Endothelial cell of umbilical vein (primary cell): ENCODE results near the gene FSD2. TPM values are rescaled to one million over a fixed set of nuclear protein-coding genes. Genes with fewer than 3 reads are reported as not detected.

Experiments used
- BruUV-seq: library from RNA; stranded (reverse); fragments of 400-500 nt; replicated peaks from 2 replicates; lab custom pipeline; 2021; lab: Mats Ljungman, UMichigan
- CTCF ChIA-PET: fragments of 300-600, 350-600 bp; sonication (Branson Sonifier 250); formaldehyde crosslinking; loops from one replicate; lab custom pipeline; 2021; ENCODE audit warnings: antibody characterized with exemption, inconsistent platforms; lab: Charles Lee
- POLR2A ChIA-PET: fragments of 300-600, 350-600 bp; sonication (Branson Sonifier 250); formaldehyde crosslinking; loops from one replicate; lab custom pipeline; 2021; ENCODE audit warnings: antibody characterized with exemption, inconsistent platforms; lab: Charles Lee
- DNase-seq: peaks from one replicate; pipeline ENCODE4 v3.0.0-alpha.2; 2011; ENCODE audit warnings: low read depth, low spot score
- FAIRE-seq: peaks from 2 replicates; lab custom pipeline; 2011; peaks lifted over from hg19 to GRCh38; lab: Jason Lieb, UNC
- H2AFZ ChIP-seq: 2 replicates; pipeline ENCODE4 v1.6.0; 2012; ENCODE audit warnings: low read depth, low read length, control low read depth, inconsistent platforms
- H3K27ac ChIP-seq: 2 replicates; pipeline ENCODE4 v1.5.1; 2011; ENCODE audit warnings: low read depth, mild to moderate bottlenecking, control low read depth, low read length, moderate library complexity; ENCODE audit not compliant: insufficient read depth
- H3K27me3 ChIP-seq, 2 experiments: 2 replicates each; pipeline versions ENCODE4 v1.6.0 to v1.6.1; 2011; ENCODE audit warnings: low read length in 2 of 2, mixed read lengths in 1 of 2; ENCODE audit not compliant: control insufficient read depth in 2 of 2, insufficient read depth in 2 of 2
- H3K36me3 ChIP-seq, 2 experiments: 2 replicates in 1 of 2; 3 replicates in 1 of 2; pipeline ENCODE4 v1.5.1; 2011; ENCODE audit warnings: low read length in 2 of 2, mild to moderate bottlenecking in 1 of 2, moderate library complexity in 1 of 2; ENCODE audit not compliant: control insufficient read depth in 2 of 2, insufficient read depth in 2 of 2; ENCODE audit errors: extremely low read depth in 1 of 2
- H3K4me1 ChIP-seq: 3 replicates; pipeline ENCODE4 v1.5.1; 2011; ENCODE audit warnings: mild to moderate bottlenecking, low read length; ENCODE audit not compliant: control insufficient read depth, insufficient read depth; ENCODE audit errors: extremely low read depth
- H3K4me2 ChIP-seq: 2 replicates; pipeline ENCODE4 v1.6.1; 2011; ENCODE audit warnings: low read length, control low read depth, mixed read lengths; ENCODE audit not compliant: insufficient read depth
- H3K4me3 ChIP-seq, 3 experiments: fragments of 200-600 bp in 1 of 3; sonication (generic), shearing (Covaris generic) in 1 of 3; replicated peaks in 1 of 3; 2 replicates each; pipeline ENCODE4 v1.5.1; 2011 to 2016; ENCODE audit warnings: control low read depth in 3 of 3, low read length in 3 of 3, mild to moderate bottlenecking in 2 of 3, inconsistent platforms in 1 of 3, low read depth in 1 of 3, moderate library complexity in 1 of 3; ENCODE audit not compliant: insufficient read depth in 1 of 3
- H3K79me2 ChIP-seq: 2 replicates; pipeline ENCODE4 v1.6.0; 2012; ENCODE audit warnings: low read length, inconsistent platforms; ENCODE audit not compliant: control insufficient read depth, insufficient read depth
- H3K9ac ChIP-seq: replicated peaks from 2 replicates; pipeline ENCODE3; 2011; ENCODE audit warnings: low read length, control low read depth; ENCODE audit not compliant: insufficient read depth; ENCODE audit errors: extremely low read depth
- H3K9me1 ChIP-seq: replicated peaks from 3 replicates; pipeline ENCODE4 v1.6.0; 2011; ENCODE audit warnings: mild to moderate bottlenecking, low read length; ENCODE audit not compliant: control insufficient read depth, insufficient read depth; ENCODE audit errors: extremely low read depth
- H3K9me3 ChIP-seq: replicated peaks from 2 replicates; pipeline ENCODE4 v1.5.1; 2012; ENCODE audit warnings: low read length, inconsistent platforms; ENCODE audit not compliant: control insufficient read depth, insufficient read depth
- H4K20me1 ChIP-seq: replicated peaks from 2 replicates; pipeline ENCODE3; 2011; ENCODE audit warnings: mild to moderate bottlenecking, low read length; ENCODE audit not compliant: control insufficient read depth, insufficient read depth; ENCODE audit errors: extremely low read depth
- CTCF ChIP-seq, 2 donors: IDR thresholded peaks; 1 replicate in 1 of 2; 2 replicates in 1 of 2; pipeline ENCODE4 v1.5.1; 2011; ENCODE audit warnings: low read length in 2 of 2, mild to moderate bottlenecking in 2 of 2, moderate library complexity in 2 of 2, control low read depth in 1 of 2, inconsistent platforms in 1 of 2, low read depth in 1 of 2; ENCODE audit not compliant: insufficient read depth in 1 of 2; ENCODE audit errors: extremely low read depth in 1 of 2
- EZH2 ChIP-seq: IDR thresholded peaks from 2 replicates; pipeline ENCODE4 v1.6.1; 2012; ENCODE audit warnings: borderline replicate concordance, low read depth, mild to moderate bottlenecking, moderate library complexity, low read length, inconsistent platforms; ENCODE audit not compliant: severe bottlenecking
- FOS ChIP-seq: IDR thresholded peaks from 2 replicates; pipeline ENCODE4 v1.6.1; 2011; ENCODE audit warnings: mild to moderate bottlenecking, low read length, moderate library complexity, borderline replicate concordance; ENCODE audit not compliant: insufficient read depth
- GATA2 ChIP-seq: IDR thresholded peaks from 2 replicates; pipeline ENCODE4 v1.7.0; 2011; ENCODE audit warnings: low read depth, mild to moderate bottlenecking, moderate library complexity, mixed read lengths, low read length; ENCODE audit not compliant: insufficient read length, insufficient read depth
- JUN ChIP-seq: IDR thresholded peaks from 2 replicates; pipeline ENCODE4 v1.6.1; 2011; ENCODE audit warnings: borderline replicate concordance, low read depth; ENCODE audit not compliant: insufficient read length, insufficient read depth
- MYC ChIP-seq: IDR thresholded peaks from one replicate; pipeline ENCODE4 v1.6.1; 2011; ENCODE audit warnings: mild to moderate bottlenecking, low read depth, low read length
- POLR2A ChIP-seq: IDR thresholded peaks from 2 replicates; pipeline ENCODE4 v1.6.1; 2012; ENCODE audit warnings: low read depth, mild to moderate bottlenecking, control low read depth, low read length
- POLR2AphosphoS5 ChIP-seq: IDR thresholded peaks from 2 replicates; pipeline ENCODE4 v1.6.1; 2012; ENCODE audit warnings: low read depth, mild to moderate bottlenecking, control low read depth, low read length, moderate library complexity; ENCODE audit not compliant: insufficient read depth
- dilution Hi-C: fragments of 300-500 bp; cut with MboI; formaldehyde crosslinking; loops from one replicate; pipeline ENCODE4 v1.15.0; 2019; ENCODE audit warnings: low sequenced_read_pairs; ENCODE audit not compliant: extremely low pct_ligation_motif_present
- intact Hi-C: fragments of 100-400 bp; cut with micrococcal nuclease; formaldehyde crosslinking; loops from one replicate; pipeline ENCODE4 v1.10.0; 2022
- polyA plus RNA-seq, 4 experiments: library from polyadenylated mRNA; depleted of rRNA in 3 of 4; stranded (reverse) in 3 of 4; unstranded in 1 of 4; fragments of >200 nt; gene quantifications; 2 replicates each; pipeline versions ENCODE4 v1.2.1 to v1.2.3, GENCODE V29; 2011 to 2012; ENCODE audit warnings: missing spikeins in 1 of 4
- total RNA-seq: library from RNA; stranded (reverse); gene quantifications from 2 replicates; pipeline ENCODE4 v1.2.3, GENCODE V29; 2021
- TF ChIP-seq, protein P1 (sequence below): IDR thresholded peaks from 2 replicates; pipeline ENCODE4 v1.6.1; 2011; ENCODE audit not compliant: insufficient read depth, insufficient read length

The FSD2 gene
- total and polyA plus RNA-seq, 2 donors (not counting 3 experiments of a cell fraction or from before 2014, with no cell fraction given) = not detected

DNA sequence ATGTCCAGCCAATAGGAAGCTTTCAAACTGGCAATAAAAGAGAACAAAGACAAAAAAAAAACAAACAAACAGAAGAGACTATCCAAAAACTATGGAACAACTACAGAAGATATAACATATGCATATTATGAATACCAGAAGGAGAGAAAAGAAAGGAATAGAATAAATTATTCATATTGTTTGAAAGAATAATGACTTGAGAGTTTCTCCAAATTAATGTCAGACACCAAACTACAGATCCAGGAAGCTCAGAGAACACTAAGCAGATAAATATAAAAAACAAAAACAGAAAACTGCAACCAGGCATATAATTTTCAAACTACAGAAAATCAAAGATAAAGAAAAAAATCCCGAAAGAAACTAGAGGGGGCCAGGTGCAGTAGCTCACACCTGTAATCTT lies 62.1 kb downstream of the FSD2 start:
- ChIA-PET CTCF (no interaction called here), POLR2A (no interaction called here)
- dilution Hi-C loops = no loop called here
- Histone ChIP-seq H2AFZ (no peak overlapping the region), H4K20me1 (no peaks in the 10 kb centered on the region), H3K4me1 (no peaks in the 10 kb centered on the region), H3K27ac (no peak overlapping the region), H3K4me3 (no peak overlapping the region), H3K27me3 (no peaks in the 10 kb centered on the region), H3K36me3 (no peaks in the 10 kb centered on the region), H3K9ac (no peak overlapping the region), H3K9me3 (no peaks in the 10 kb centered on the region), H3K79me2 (no peaks in the 10 kb centered on the region), H3K9me1 (no peaks in the 10 kb centered on the region), H3K4me2 (no peak overlapping the region)
- intact Hi-C loops = no loop called here
- no peak for TF ChIP-seq MYC
- TF ChIP-seq POLR2AphosphoS5 = no peak
- no peak for TF ChIP-seq FOS
- TF ChIP-seq CTCF (IDR thresholded peaks at IDR 0.05; ENCODE audit: extremely low read depth in 1 of 2, insufficient read depth in 1 of 2, low read depth in 1 of 2, low read length in 2 of 2) = no peak
- no peak for TF ChIP-seq EZH2
- TF ChIP-seq GATA2 = no peak
- TF ChIP-seq, protein P1, sequence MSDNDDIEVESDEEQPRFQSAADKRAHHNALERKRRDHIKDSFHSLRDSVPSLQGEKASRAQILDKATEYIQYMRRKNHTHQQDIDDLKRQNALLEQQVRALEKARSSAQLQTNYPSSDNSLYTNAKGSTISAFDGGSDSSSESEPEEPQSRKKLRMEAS = no peak
- TF ChIP-seq POLR2A = no peak
- no peak for TF ChIP-seq JUN
- FAIRE-seq (no peak), DNase-seq (no peak)
- BruUV-seq = no TSS peak
